Pulmonary artery endothelial cell (primary cell): ENCODE data around the gene STAG1. TPM values are rescaled to one million over a fixed set of nuclear protein-coding genes. Genes with fewer than 3 reads are reported as not detected.
"Not testable (repeated sequence)": the region's sequence is repeated elsewhere in the genome, so short reads cannot be mapped to it uniquely, and the experiment has no call there.

ENCODE experiments used
- DNase-seq: peaks from one replicate; pipeline ENCODE4 v3.0.0-alpha.2; 2011; ENCODE audit warnings: low read depth, low spot score
- total RNA-seq: library from RNA; depleted of rRNA; stranded (reverse); fragments of >200 nt; gene quantifications from 2 replicates; pipeline ENCODE4 v1.2.3, GENCODE V29; 2014

The STAG1 gene
- total RNA-seq, 1 donor from 2014 or later: 32.9 TPM

DNA sequence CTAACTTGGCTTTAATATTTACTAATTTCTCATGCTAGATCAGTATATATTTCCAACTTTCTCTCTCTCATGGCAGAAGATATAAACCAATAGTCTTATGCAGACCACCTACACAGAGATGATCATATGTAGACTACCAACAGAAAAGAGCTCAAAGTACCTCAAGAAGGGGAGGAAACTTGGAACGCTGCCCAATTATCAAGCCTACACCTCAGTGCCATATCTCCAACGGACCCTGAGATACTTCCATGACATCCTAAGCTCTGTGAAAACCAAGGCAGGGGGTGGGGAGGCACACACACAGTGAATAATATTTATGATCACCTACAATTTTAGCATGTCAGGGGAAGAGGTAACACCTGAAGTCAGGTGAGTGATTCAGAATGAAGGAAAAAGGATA, 100.6 kb downstream of the STAG1 start:
- no peak for DNase-seq

- DNase-seq: no peak
These were observed 101.7 kb downstream of the STAG1 start for GRCh38 chr3:136650461-136650860.

DNA sequence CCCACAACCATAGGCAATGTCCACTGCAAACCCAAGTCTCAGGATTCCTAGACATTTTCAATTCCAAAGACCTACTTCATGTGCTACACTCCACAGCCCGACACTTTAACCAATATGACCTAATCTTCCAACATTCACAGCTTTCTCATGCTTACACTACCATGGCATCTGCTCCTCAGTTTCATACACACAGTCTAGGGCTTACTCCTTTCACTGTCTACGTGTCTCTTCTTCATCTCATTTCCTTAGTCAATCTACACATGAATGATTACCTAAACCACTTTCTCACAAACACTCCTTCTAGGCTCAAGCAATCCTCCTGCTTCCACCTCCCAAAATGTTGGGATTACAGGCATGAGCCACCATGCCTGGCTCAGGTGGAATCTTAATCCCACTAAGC, 106.3 kb downstream of the STAG1 start:
- no peak for DNase-seq

GRCh38 chr3:136644212-136644611, 108.0 kb downstream of the STAG1 start:
- no peak for DNase-seq

GRCh38 chr3:136643380-136643779, 108.8 kb downstream of the STAG1 start:
- DNase-seq: not testable (repeated sequence)

- DNase-seq: no peak
These were observed 109.5 kb downstream of the STAG1 start for GRCh38 chr3:136642711-136643110.

DNA sequence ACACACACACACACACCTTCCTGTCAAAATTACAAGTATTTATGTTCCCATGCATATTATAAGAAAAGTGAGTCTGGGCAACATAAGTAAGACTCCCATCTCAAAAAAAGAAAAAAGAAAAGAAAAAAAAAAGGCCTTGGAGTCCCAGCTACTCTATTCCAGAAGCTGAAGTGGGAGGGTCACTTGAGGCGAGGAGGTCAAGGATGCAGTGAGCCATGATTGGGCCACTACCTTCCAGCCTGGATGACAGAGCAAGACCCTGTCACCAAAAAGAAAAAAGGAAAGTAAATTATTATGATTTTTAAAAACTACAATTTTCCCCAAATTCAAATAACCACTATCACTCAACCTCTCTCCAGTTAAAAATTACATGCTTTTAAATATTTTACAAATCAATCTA, 113.1 kb downstream of the STAG1 start:
- DNase-seq: no peak

DNA sequence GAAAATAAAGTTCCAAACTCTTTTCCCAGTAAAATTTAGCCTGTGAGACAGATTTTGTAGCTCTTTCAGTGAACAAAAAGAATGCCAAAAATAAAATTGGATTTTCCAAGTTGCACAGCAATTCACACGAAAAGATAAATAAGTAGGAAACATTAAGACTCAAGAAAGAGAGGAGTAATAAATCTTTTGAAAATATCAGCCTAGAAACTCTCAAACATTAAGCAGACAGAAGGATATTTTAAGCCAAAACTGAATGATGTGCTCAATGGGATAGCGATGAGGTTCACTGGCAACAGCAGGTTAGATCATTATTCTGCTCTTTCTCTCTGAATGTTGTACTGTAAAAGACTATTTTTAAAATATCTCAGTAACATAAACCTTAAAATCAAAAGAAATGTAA, 115.0 kb downstream of the STAG1 start:
- DNase-seq: no peak

DNA sequence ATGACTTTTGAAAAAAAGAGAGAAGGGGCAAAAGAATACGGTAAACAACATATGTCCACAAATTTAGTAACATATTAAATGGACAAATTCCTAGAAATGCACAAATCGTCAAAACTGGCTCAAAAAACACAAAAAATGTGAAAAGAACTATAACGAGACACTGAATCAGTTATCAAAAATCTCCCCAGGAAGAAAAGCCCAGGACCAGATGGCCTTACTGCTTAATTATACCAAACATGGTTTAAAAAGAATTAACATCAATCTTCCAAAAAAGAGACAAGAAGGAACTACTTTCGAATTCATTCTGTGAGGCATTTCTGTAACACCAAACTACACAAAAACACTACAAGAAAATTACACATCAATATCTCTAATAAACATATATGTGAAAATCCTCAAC, 117.4 kb downstream of the STAG1 start:
- DNase-seq: no peak

GRCh38 chr3:136632625-136633081, 119.5 kb downstream of the STAG1 start:
- no peak for DNase-seq

GRCh38 chr3:136631424-136631823, 120.8 kb downstream of the STAG1 start:
- no peak for DNase-seq

GRCh38 chr3:136630915-136631314, 121.3 kb downstream of the STAG1 start:
- DNase-seq: no peak

- no peak for DNase-seq
These were observed 125.7 kb downstream of the STAG1 start for GRCh38 chr3:136626493-136626892.

DNA sequence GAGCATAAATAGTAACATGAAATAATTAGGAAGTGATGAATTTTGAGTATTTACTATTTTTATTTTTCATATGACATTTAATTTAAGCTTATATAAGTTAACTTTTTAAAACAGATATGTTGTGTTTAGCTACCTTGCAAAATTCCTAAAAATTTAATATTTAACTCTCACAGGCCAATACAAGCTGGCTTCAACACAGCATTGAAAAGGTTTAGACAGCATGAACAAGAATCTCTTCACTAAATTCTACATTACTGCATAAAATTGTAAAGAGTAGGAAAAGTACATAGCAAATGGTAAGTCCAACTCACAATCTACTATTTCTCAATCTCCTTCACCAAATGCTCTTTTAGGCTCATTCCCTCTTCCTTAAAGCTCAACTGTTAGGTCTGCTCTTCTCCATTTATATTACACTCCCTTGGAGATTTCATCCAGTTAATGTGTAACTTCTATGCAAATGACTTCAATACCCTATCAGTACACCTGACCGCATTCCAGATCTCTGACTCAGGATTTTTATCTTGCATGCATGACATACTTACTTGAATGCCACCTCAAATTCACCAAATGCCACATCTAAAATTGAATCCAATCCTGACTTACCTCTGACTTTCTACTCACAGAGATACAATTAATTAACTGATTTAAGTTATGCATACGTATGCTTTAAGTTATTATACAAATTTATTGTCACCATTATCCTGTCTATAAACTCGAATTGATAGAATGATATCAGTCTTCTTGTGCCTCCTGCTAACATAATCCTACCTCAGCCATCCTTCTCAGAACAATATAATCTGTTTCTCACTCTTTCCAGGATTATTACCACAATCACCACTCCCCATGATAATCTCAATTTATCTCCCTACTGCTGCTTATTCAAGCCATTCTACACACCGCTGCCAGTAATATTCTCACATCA, 127.0 kb downstream of the STAG1 start:
- no peak for DNase-seq

DNA sequence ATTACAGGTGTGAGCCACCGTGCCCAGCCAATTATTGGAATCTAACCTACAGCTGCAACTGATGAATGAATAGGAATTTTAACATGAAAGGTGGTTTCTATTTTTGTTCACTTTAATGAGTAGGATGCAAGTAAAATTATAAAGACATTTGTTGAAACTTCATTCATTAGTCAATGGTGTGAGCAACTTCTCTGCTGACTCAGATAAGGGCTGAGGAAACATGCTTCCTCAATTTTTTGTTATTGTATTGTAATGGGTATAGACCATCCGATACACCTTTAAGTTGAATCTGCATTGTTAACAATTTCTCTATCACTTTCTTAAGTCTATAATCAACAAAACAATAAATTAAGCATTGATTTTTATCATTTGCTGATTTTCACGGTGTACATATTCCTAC, 127.8 kb downstream of the STAG1 start:
- no peak for DNase-seq

GRCh38 chr3:136621628-136622027, 130.6 kb downstream of the STAG1 start:
- no peak for DNase-seq

DNA sequence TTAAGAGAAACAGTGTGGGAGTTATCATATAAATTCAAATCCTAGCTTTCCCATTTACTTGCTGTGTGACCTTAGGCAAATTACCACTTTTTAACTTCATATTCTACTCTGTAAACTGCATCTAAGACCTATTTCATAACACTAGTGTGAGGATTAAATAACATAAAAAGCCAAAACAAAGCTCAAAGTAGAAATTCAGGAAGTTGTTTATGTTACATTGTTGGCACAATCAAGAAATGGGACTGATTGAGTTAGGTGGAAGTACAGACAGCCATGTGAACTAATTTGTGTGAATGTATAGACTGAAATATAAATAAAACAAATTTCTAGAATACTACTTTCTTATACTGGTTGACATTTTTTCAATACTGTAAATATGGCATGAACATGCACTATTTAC, 131.7 kb downstream of the STAG1 start:
- no peak for DNase-seq

- DNase-seq: not testable (repeated sequence)
These were observed 134.1 kb downstream of the STAG1 start for GRCh38 chr3:136617969-136618525.

DNA sequence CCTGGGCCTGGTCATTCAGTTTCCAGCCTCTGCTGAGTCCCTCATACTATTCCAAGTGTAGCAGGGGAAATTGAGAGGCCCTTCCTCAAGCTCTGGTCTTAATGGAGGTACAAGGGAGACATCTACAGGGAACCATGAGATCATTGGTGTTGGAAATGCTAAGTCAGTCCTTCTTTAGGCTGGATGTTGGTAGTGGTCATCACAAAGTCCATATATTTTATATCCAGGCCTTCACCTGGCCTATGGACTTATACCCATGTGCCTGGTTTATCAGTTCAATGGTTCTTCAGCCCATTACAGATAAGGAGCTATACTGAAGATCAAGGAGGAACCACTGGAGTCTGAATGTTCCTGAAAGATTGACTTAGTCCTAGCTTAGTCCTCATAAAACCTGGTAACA, 135.0 kb downstream of the STAG1 start:
- no peak for DNase-seq

GRCh38 chr3:136612512-136612911, 139.7 kb downstream of the STAG1 start:
- no peak for DNase-seq

DNA sequence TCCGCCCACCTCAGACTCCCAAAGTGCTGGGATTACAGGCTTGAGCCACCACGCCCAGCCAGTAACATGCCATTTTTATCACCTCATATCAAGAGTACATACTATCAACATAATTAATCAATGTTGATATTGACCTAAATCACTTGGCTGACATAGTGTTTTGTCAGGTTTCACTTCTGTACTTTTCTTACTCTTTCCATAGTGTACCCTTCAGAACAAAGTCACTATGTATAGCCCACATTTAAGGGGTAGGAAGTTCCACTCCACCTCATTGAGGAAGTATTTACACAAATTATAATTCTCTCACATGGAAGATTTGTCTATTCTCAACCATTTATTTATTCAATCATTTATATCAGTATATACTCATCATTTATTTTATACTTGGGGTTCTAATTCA, 145.2 kb downstream of the STAG1 start:
- DNase-seq: no peak

DNA sequence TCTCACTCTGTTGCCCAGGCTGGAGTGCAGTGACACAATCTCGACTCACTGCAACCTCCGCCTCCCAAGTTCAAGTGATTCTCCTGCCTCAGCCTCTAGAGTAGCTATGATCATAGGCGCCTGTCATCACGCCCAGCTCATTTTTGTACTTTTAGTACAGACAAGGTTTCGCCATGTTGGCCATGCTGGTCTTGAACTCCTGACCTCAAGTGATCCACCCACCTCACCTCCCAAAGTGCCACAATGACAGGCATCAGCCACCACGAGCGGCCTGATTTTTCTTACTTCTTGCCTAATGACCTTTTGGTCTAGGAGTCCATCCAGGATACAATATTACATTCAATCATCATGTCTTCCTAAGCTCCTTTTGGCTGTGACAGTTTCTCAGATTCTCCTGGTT, 146.0 kb downstream of the STAG1 start:
- DNase-seq: not testable (repeated sequence)

GRCh38 chr3:136604961-136605360, 147.2 kb downstream of the STAG1 start:
- no peak for DNase-seq
